Nephron progenitor cell (in vitro differentiated cells): ENCODE results near the gene MGLL.

Source experiments
- DNase-seq: peaks from one replicate; pipeline ENCODE4 v3.0.0; 2021
- H3K27ac Mint-ChIP-seq: 2 replicates; pipeline ENCODE4 v1.8.0; 2021; ENCODE audit warnings: mild to moderate bottlenecking, moderate library complexity, mixed read lengths
- H3K27me3 Mint-ChIP-seq: 2 replicates; pipeline ENCODE4 v1.8.0; 2021; ENCODE audit warnings: mild to moderate bottlenecking, low read depth, mixed read lengths; ENCODE audit not compliant: poor library complexity
- H3K36me3 Mint-ChIP-seq: 2 replicates; pipeline ENCODE4 v1.8.0; 2021; ENCODE audit warnings: low read depth, mixed read lengths
- H3K4me1 Mint-ChIP-seq: 2 replicates; pipeline ENCODE4 v1.8.0; 2021; ENCODE audit warnings: mixed read lengths
- H3K4me3 Mint-ChIP-seq: 2 replicates; pipeline ENCODE4 v1.8.0; 2021; ENCODE audit warnings: mild to moderate bottlenecking, moderate library complexity, mixed read lengths
- H3K9me3 Mint-ChIP-seq: 2 replicates; pipeline ENCODE4 v1.8.0; 2021; ENCODE audit warnings: mild to moderate bottlenecking, moderate library complexity, mixed read lengths
- CTCF ChIP-seq: fragments of 200-600 bp; sonication (generic); IDR thresholded peaks from 2 replicates; pipeline ENCODE4 v1.5.0; 2021; ENCODE audit warnings: antibody characterized with exemption

Gene MGLL

DNA sequence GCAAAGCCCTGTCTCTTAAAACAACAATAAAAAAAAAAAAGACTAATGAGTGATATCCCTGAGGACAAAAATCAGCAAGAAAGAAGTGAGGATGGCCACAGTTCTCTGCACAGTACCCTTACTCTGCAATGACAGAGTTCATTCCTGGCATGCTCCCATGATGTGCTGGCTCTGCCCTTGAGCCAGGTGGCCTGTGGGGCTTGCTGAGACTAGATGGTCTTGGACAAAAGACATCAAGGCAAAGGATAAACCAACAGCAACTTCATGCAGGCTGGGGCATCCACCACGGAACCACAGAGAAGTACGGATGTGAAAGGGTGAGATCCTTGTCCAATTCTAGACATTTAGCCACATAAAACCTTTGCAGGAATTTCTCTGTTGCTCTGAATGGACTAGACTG is 12.7 kb downstream of the MGLL start:
- Mint-ChIP-seq H3K27me3 (peaks cover 15% of the 10 kb centered on the region), H3K27ac (no peak overlapping the region), H3K4me3 (no peak overlapping the region), H3K36me3 (no peaks in the 10 kb centered on the region), H3K9me3 (peaks cover 7% of the 10 kb centered on the region), H3K4me1 (peaks cover 16% of the 10 kb centered on the region)
- TF ChIP-seq CTCF, result no peak
- no peak for DNase-seq

DNA sequence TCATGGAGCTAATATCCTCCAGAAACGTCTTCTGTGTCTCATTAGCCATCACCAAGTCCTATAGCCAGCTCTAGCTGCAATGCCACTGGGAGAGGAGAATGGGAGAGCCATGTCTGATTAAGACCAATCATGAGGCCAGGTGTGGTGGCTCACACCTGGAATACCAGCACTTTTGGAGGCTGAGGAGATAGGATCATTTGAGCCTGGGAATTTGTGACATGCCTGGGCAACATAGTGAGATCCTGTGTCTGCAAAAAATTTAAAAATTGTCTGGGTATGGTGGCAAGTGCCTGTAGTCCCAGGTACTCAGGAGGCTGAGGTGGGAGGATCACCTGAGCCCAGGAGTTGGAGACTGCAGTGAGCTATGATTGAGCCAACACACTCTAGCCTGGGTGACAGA is 13.1 kb downstream of the MGLL start:
- peaks cover 16% of the 10 kb centered on the region for H3K4me1 Mint-ChIP-seq
- no peak for TF ChIP-seq CTCF
- peaks cover 19% of the 10 kb centered on the region for H3K27me3 Mint-ChIP-seq
- H3K9me3 Mint-ChIP-seq, result peaks cover 7% of the 10 kb centered on the region
- no peak overlapping the region for H3K4me3 Mint-ChIP-seq
- DNase-seq, result no peak
- no peaks in the 10 kb centered on the region for H3K36me3 Mint-ChIP-seq
- no peak overlapping the region for H3K27ac Mint-ChIP-seq

- H3K4me3 Mint-ChIP-seq, result no peak overlapping the region
- peaks cover 19% of the 10 kb centered on the region for H3K27me3 Mint-ChIP-seq
- DNase-seq, result no peak
- peaks cover 18% of the 10 kb centered on the region for H3K4me1 Mint-ChIP-seq
- no peak overlapping the region for H3K27ac Mint-ChIP-seq
- peaks cover 7% of the 10 kb centered on the region for H3K9me3 Mint-ChIP-seq
- no peak for TF ChIP-seq CTCF
- H3K36me3 Mint-ChIP-seq, result no peaks in the 10 kb centered on the region
These were observed 14.1 kb downstream of the MGLL start for GRCh38 chr3:127808197-127808596.

- H3K4me3 Mint-ChIP-seq, result no peak overlapping the region
- no peaks in the 10 kb centered on the region for H3K36me3 Mint-ChIP-seq
- H3K9me3 Mint-ChIP-seq, result no peaks in the 10 kb centered on the region
- H3K27ac Mint-ChIP-seq, result no peak overlapping the region
- TF ChIP-seq CTCF, result no peak
- DNase-seq, result no peak
- peaks cover 15% of the 10 kb centered on the region for H3K4me1 Mint-ChIP-seq
- peaks cover 11% of the 10 kb centered on the region for H3K27me3 Mint-ChIP-seq
These were observed 17.1 kb downstream of the MGLL start for GRCh38 chr3:127805026-127805753.

DNA sequence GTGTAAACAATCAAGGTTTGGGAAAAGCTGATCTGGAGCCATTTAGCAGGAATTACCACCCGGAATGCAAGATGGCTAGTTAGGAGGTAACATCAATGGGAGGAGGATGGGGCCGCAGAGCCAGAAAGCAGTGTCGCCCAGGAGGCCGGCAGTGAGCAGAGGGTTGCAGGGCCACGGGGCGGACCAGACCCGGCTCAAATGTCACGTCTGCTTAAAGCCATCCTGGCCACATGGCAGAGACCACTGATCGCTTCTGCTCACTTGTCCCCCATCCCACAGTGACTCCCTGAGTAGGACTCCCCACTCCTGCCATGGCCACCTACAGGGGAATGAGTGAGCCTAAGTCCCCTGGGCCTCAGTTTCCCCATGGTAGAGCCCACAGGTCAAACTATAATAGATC is 18.2 kb downstream of the MGLL start:
- no peaks in the 10 kb centered on the region for H3K36me3 Mint-ChIP-seq
- peaks cover 9% of the 10 kb centered on the region for H3K27me3 Mint-ChIP-seq
- no peak for TF ChIP-seq CTCF
- DNase-seq, result no peak
- peaks cover 15% of the 10 kb centered on the region for H3K4me1 Mint-ChIP-seq
- no peak overlapping the region for H3K4me3 Mint-ChIP-seq
- H3K9me3 Mint-ChIP-seq, result no peaks in the 10 kb centered on the region
- no peak overlapping the region for H3K27ac Mint-ChIP-seq

GRCh38 chr3:127803619-127804018 is 18.7 kb downstream of the MGLL start:
- DNase-seq, result no peak
- H3K4me3 Mint-ChIP-seq, result no peak overlapping the region
- H3K9me3 Mint-ChIP-seq, result no peaks in the 10 kb centered on the region
- no peak overlapping the region for H3K27ac Mint-ChIP-seq
- H3K27me3 Mint-ChIP-seq, result peaks cover 5% of the 10 kb centered on the region
- H3K36me3 Mint-ChIP-seq, result no peaks in the 10 kb centered on the region
- peaks cover 15% of the 10 kb centered on the region for H3K4me1 Mint-ChIP-seq
- no peak for TF ChIP-seq CTCF
